GM12878 (cell line): ENCODE data around the gene PRSS56. TPM values are rescaled to one million over a fixed set of nuclear protein-coding genes. Genes with fewer than 3 reads are reported as not detected.

ENCODE experiments used
- ATAC-seq: fragments of 200-7000 bp; cut with Tn5 transposase; 3 replicates; pipeline ENCODE4 v1.9.1; 2020; ENCODE audit warnings: mild to moderate bottlenecking, moderate library complexity
- BruUV-seq: library from RNA; stranded (reverse); fragments of 400-500 nt; replicated peaks from 2 replicates; lab custom pipeline; 2021; lab: Mats Ljungman, UMichigan
- CTCF ChIA-PET: fragments of 300-600 bp; sonication (Branson Sonifier 250); formaldehyde crosslinking; extraction: SDS; loops from one replicate; lab custom pipeline; 2021; ENCODE audit warnings: inconsistent platforms; lab: Yijun Ruan, JAX
- POLR2A ChIA-PET: fragments of 350-600 bp; formaldehyde crosslinking; extraction: SDS; loops from one replicate; lab custom pipeline; 2021; ENCODE audit warnings: inconsistent platforms; lab: Charles Lee
- RAD21 ChIA-PET: fragments of 300-600 bp; sonication (Branson Sonifier 250); formaldehyde crosslinking; loops from one replicate; lab custom pipeline; 2023; ENCODE audit warnings: antibody characterized with exemption; ENCODE audit not compliant: unreplicated experiment; lab: Charles Lee
- SMC1A ChIA-PET: fragments of 300-600 bp; sonication (Branson Sonifier 250); formaldehyde crosslinking; loops from one replicate; lab custom pipeline; 2023; ENCODE audit not compliant: unreplicated experiment, uncharacterized antibody; lab: Charles Lee
- DNase-seq: peaks from one replicate; pipeline ENCODE4 v3.0.0-alpha.2; 2011; ENCODE audit warnings: low read depth, low spot score
- FAIRE-seq: peaks from 3 replicates; lab custom pipeline; 2011; peaks lifted over from hg19 to GRCh38; lab: Jason Lieb, UNC
- H2AFZ ChIP-seq: 2 replicates; pipeline ENCODE4 v1.6.0; 2011; ENCODE audit warnings: low read depth, low read length, control low read depth; ENCODE audit not compliant: control insufficient read depth
- H3K27ac ChIP-seq: 2 replicates; pipeline ENCODE4 v1.5.1; 2011; ENCODE audit warnings: control low read depth; ENCODE audit not compliant: control insufficient read depth, insufficient read depth
- H3K27me3 ChIP-seq, 2 experiments: replicated peaks in 1 of 2; 2 replicates each; pipeline versions ENCODE4 v1.6.0 to v1.6.1; 2011; ENCODE audit warnings: low read length in 1 of 2; ENCODE audit not compliant: control insufficient read depth in 2 of 2, insufficient read depth in 2 of 2
- H3K36me3 ChIP-seq, 2 experiments: 2 replicates each; pipeline ENCODE4 v1.5.1; 2011; ENCODE audit warnings: low read length in 1 of 2; ENCODE audit not compliant: control insufficient read depth in 2 of 2, insufficient read depth in 2 of 2
- H3K4me1 ChIP-seq: 2 replicates; pipeline ENCODE4 v1.6.1; 2011; ENCODE audit warnings: mild to moderate bottlenecking, low read length, moderate library complexity, mixed read lengths; ENCODE audit not compliant: control insufficient read depth, insufficient read depth
- H3K4me2 ChIP-seq: 2 replicates; pipeline ENCODE4 v1.6.0; 2011; ENCODE audit warnings: control low read depth; ENCODE audit not compliant: control insufficient read depth, insufficient read depth
- H3K4me3 ChIP-seq: fragments of 200-600 bp; sonication (generic); 2 replicates; pipeline ENCODE4 v1.5.1; 2016
- H3K79me2 ChIP-seq: 2 replicates; pipeline ENCODE4 v1.6.0; 2011; ENCODE audit warnings: low read length; ENCODE audit not compliant: control insufficient read depth, insufficient read depth
- H3K9ac ChIP-seq: 2 replicates; pipeline ENCODE4 v1.8.0; 2011; ENCODE audit warnings: low read length, control low read depth, mixed read lengths; ENCODE audit not compliant: control insufficient read depth, insufficient read depth
- H3K9me3 ChIP-seq: replicated peaks from 3 replicates; pipeline ENCODE4 v1.5.1; 2011; ENCODE audit warnings: mild to moderate bottlenecking, low read length; ENCODE audit not compliant: control insufficient read depth, insufficient read depth
- H4K20me1 ChIP-seq: 2 replicates; pipeline ENCODE4 v1.6.0; 2011; ENCODE audit not compliant: control insufficient read depth, insufficient read depth
- BMI1 ChIP-seq: fragments of 450-650 bp; IDR thresholded peaks from 2 replicates; pipeline ENCODE4 v1.6.1; 2016; ENCODE audit warnings: mild to moderate bottlenecking, moderate library complexity, borderline replicate concordance
- CBFB ChIP-seq: IDR thresholded peaks from 2 replicates; pipeline ENCODE4 v1.6.1; 2016; ENCODE audit warnings: antibody characterized with exemption, low read depth
- CREB1 ChIP-seq: IDR thresholded peaks from 2 replicates; pipeline ENCODE4 v1.6.1; 2012; ENCODE audit warnings: low read depth, mild to moderate bottlenecking, inconsistent platforms
- FOXK2 ChIP-seq: fragments of 450-650 bp; IDR thresholded peaks from 2 replicates; pipeline ENCODE4 v1.6.1; 2017; ENCODE audit warnings: mild to moderate bottlenecking, moderate library complexity
- HCFC1 ChIP-seq: fragments of 150-350 bp; IDR thresholded peaks from 2 replicates; pipeline ENCODE4 v1.6.1; 2014; ENCODE audit warnings: low read length
- HDAC6 ChIP-seq: fragments of 200-600 bp; sonication (generic); IDR thresholded peaks from one replicate; pipeline ENCODE4 v1.8.0; 2017; ENCODE audit warnings: antibody characterized with exemption; ENCODE audit not compliant: unreplicated experiment
- JUNB ChIP-seq: IDR thresholded peaks from 2 replicates; pipeline ENCODE4 v1.6.1; 2016; ENCODE audit warnings: antibody characterized with exemption, mild to moderate bottlenecking
- NFIC ChIP-seq: IDR thresholded peaks from 2 replicates; pipeline ENCODE4 v1.6.1; 2012; ENCODE audit warnings: low read depth, mild to moderate bottlenecking, inconsistent platforms, low read length, moderate library complexity
- SMAD1 ChIP-seq: fragments of 450-650 bp; IDR thresholded peaks from 2 replicates; pipeline ENCODE4 v1.6.1; 2018; ENCODE audit warnings: mild to moderate bottlenecking, low read depth; ENCODE audit not compliant: partially characterized antibody
- SP1 ChIP-seq: IDR thresholded peaks from one replicate; pipeline ENCODE4 v1.6.1; 2011; ENCODE audit warnings: low read depth, low read length
- ZBTB33 ChIP-seq: fragments of 450-650 bp; IDR thresholded peaks from 2 replicates; pipeline ENCODE4 v1.6.1; 2017; ENCODE audit warnings: mild to moderate bottlenecking
- ZNF217 ChIP-seq: fragments of 450-650 bp; IDR thresholded peaks from 2 replicates; pipeline ENCODE4 v1.6.1; 2017; ENCODE audit warnings: antibody characterized with exemption, mild to moderate bottlenecking
- WGBS: methylation state at CpG from one replicate; pipeline ENCODE4 v1.1.6; 2016; ENCODE audit warnings: low lambda C conversion rate; ENCODE audit not compliant: insufficient replicate concordance, insufficient coverage; ENCODE audit errors: missing lambda C conversion rate; 5-methylcytosine and 5-hydroxymethylcytosine counted together
- in situ Hi-C: fragments of 300-500 bp; cut with MboI; formaldehyde crosslinking; loops from 9 replicates; pipeline ENCODE4 v1.14.3; 2018; ENCODE audit warnings: mixed read lengths
- intact Hi-C: fragments of 100-400 bp; cut with micrococcal nuclease; formaldehyde crosslinking; loops from one replicate; pipeline ENCODE4 v1.14.2; 2022; ENCODE audit not compliant: unreplicated experiment
- polyA plus RNA-seq, 11 experiments: library from polyadenylated mRNA; depleted of rRNA in 4 of 11; unstranded in 6 of 11; stranded (reverse) in 5 of 11; fragments of >200 nt; fragmentation: Nextera tagmentation in 4 of 11; fragmentation: Illumina TruSeq in 1 of 11; extraction: Ambion mirVana in 4 of 11; extraction: Trizol in 1 of 11; gene quantifications; 1 replicate in 1 of 11; 2 replicates in 10 of 11; pipeline versions ENCODE4 v1.2.1 to v1.2.3, GENCODE V29; 2011 to 2016; ENCODE audit warnings: inconsistent platforms in 2 of 11, missing spikeins in 2 of 11, low read depth in 1 of 11
- total RNA-seq, 4 experiments: library from RNA; depleted of rRNA in 3 of 4; stranded (reverse); fragments of >200 nt in 3 of 4; fragmentation: Illumina TruSeq in 1 of 4; extraction: Trizol in 1 of 4; gene quantifications; 2 replicates each; pipeline versions ENCODE4 v1.2.1 to v1.2.3, GENCODE V29; 2013 to 2021
- TF ChIP-seq, protein P1 (sequence below): IDR thresholded peaks from 2 replicates; pipeline ENCODE4 v1.6.1; 2011; ENCODE audit warnings: low read depth, mild to moderate bottlenecking, low read length, moderate library complexity, borderline replicate concordance; ENCODE audit errors: extremely low read depth

PRSS56 gene
- total and polyA plus RNA-seq, 10 of the 15 experiments (the other 5 are each of a cell fraction or from before 2014, with no cell fraction given), result not detected

DNA sequence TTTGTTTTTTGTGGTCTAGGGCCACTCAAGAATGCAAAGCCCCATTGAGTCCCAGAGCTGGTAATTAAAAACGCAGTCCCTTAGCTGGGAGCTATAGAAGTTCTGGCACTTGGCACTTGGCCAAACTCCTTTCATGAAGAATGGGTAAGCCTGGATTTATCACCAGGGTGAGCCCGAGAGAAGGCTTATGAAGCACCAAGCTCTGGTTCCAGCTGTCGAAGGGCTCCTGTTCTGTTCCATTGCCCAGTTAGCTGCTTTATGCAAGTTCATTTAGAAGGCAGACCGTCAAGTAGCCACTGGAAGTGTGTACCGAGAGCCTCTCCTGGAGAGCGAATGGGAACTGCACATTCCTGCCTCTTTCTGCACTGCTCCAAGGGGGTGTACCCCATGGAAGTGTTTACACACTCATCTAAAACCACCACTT lies 46.7 kb upstream of the PRSS56 start:
- POLR2A ChIA-PET, result no interaction called here

DNA sequence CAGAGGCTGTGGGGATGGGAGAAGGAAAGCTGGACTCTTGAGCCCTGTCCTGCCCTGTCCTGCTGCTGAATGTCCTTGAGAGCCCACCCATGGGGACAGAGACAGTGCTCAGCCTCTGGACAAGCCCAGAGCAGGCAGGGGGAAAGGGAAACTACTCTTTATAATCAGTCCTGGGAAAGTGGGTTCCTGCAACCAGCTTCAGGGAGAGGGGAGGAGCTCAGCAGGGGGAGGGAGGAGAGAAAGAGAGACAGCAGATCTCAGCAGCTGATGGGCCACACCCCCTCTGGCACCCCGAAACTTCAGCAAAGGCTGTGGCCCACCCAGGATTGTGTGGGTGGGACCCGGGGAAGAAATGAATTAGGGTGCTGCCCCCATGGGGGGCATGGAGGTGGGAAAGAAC lies 44.1 kb upstream of the PRSS56 start:
- no peaks in the 10 kb centered on the region for H4K20me1 ChIP-seq
- H3K27me3 ChIP-seq, result peaks cover 0 to 3% of the 10 kb centered on the region in 2 experiments; a peak in 1 of 4 replicates
- no peaks in the 10 kb centered on the region for H3K79me2 ChIP-seq
- no peak overlapping the region for H3K9ac ChIP-seq
- ChIA-PET RAD21 (no interaction called here), POLR2A (no interaction called here), SMC1A (no interaction called here), CTCF (no interaction called here)
- H3K4me2 ChIP-seq, result no peak overlapping the region
- no peak overlapping the region for H2AFZ ChIP-seq
- intact Hi-C loops, result no loop called here
- no peaks in the 10 kb centered on the region for H3K4me1 ChIP-seq
- no peaks in the 10 kb centered on the region for H3K9me3 ChIP-seq
- no peak for ATAC-seq
- no peak for DNase-seq
- no peak overlapping the region for H3K4me3 ChIP-seq
- H3K36me3 ChIP-seq, result no peaks in the 10 kb centered on the region
- FAIRE-seq, result no peak
- no peak overlapping the region for H3K27ac ChIP-seq
- in situ Hi-C loops, result no loop called here
- TF ChIP-seq NFIC, result no peak
- no peak for TF ChIP-seq ZBTB33
- no peak for TF ChIP-seq HCFC1
- no peak for TF ChIP-seq SP1
- WGBS, result 0% methylated on average over 2 of the region's 2 CpGs
- BruUV-seq, result no TSS peak

More for the DNA sequence above, 46.7 kb upstream of the PRSS56 start:
- TF ChIP-seq, protein P1, sequence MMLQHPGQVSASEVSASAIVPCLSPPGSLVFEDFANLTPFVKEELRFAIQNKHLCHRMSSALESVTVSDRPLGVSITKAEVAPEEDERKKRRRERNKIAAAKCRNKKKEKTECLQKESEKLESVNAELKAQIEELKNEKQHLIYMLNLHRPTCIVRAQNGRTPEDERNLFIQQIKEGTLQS, result no peak
- TF ChIP-seq JUNB (no peak), SMAD1 (no peak), CREB1 (no peak), HDAC6 (no peak), CBFB (no peak), BMI1 (no peak), ZNF217 (no peak), FOXK2 (no peak)
- ChIA-PET CTCF (interaction anchor here (0.6 to 1.2 kb wide), 3 partner anchors 26 to 1410 kb away, joined by 3 to 5 read pairs (median 3); no protein-coding TSS in a partner anchor), RAD21 (no interaction called here), SMC1A (no interaction called here)
- no peak overlapping the region for H2AFZ ChIP-seq
- H3K4me2 ChIP-seq, result no peak overlapping the region
- H3K4me3 ChIP-seq, result no peak overlapping the region
- H3K27ac ChIP-seq, result no peak overlapping the region
- peaks cover 0 to 3% of the 10 kb centered on the region in 2 experiments; a peak in 1 of 4 replicates for H3K27me3 ChIP-seq
- no peak for FAIRE-seq
- no peaks in the 10 kb centered on the region for H4K20me1 ChIP-seq
- intact Hi-C loops (no loop called here), in situ Hi-C loops (no loop called here)
- DNase-seq, result no peak
- 26% methylated on average over 6 of the region's 6 CpGs for WGBS
- no peaks in the 10 kb centered on the region for H3K36me3 ChIP-seq
- ATAC-seq, result no peak
- H3K9ac ChIP-seq, result no peak overlapping the region
- H3K79me2 ChIP-seq, result no peaks in the 10 kb centered on the region
- no peaks in the 10 kb centered on the region for H3K9me3 ChIP-seq
- BruUV-seq, result no TSS peak
- no peaks in the 10 kb centered on the region for H3K4me1 ChIP-seq
